GM23338 (cell line): ENCODE results near the gene AK4. TPM values are rescaled to one million over a fixed set of nuclear protein-coding genes. Genes with fewer than 3 reads are reported as not detected.

Experiments
- ATAC-seq: fragments of 200-7000 bp; cut with Tn5 transposase; 3 replicates; pipeline ENCODE4 v1.9.1; 2020
- DNase-seq: peaks from one replicate; pipeline ENCODE4 v3.0.0-alpha.2; 2015; ENCODE audit warnings: low spot score
- H2AFZ ChIP-seq: fragments of 200-600 bp; sonication (generic); 2 replicates; pipeline ENCODE4 v1.8.0; 2016; ENCODE audit warnings: antibody characterized with exemption, mild to moderate bottlenecking, moderate library complexity
- H3F3A ChIP-seq: fragments of 200-600 bp; sonication (generic); replicated peaks from 2 replicates; pipeline ENCODE4 v1.8.0; 2017; ENCODE audit warnings: antibody characterized with exemption, mixed run types, low read depth
- H3K27ac ChIP-seq: fragments of 200-600 bp; sonication (generic); 2 replicates; pipeline ENCODE4 v1.6.1; 2016; ENCODE audit warnings: low read depth
- H3K27me3 ChIP-seq: fragments of 200-600 bp; sonication (generic); 2 replicates; pipeline ENCODE4 v1.8.0; 2016; ENCODE audit warnings: mild to moderate bottlenecking, mixed run types, moderate library complexity; ENCODE audit not compliant: insufficient read depth
- H3K36me3 ChIP-seq: fragments of 200-600 bp; sonication (generic); 2 replicates; pipeline ENCODE4 v1.8.0; 2016; ENCODE audit warnings: mild to moderate bottlenecking; ENCODE audit not compliant: insufficient read depth
- H3K4me1 ChIP-seq: fragments of 200-600 bp; sonication (generic); 2 replicates; pipeline ENCODE4 v1.8.0; 2016; ENCODE audit warnings: mild to moderate bottlenecking, moderate library complexity; ENCODE audit not compliant: insufficient read depth
- H3K4me2 ChIP-seq: fragments of 200-600 bp; sonication (generic); 2 replicates; pipeline ENCODE4 v1.7.1; 2017; ENCODE audit warnings: mixed run types
- H3K4me3 ChIP-seq: fragments of 200-600 bp; sonication (generic); 2 replicates; pipeline ENCODE4 v1.6.1; 2016; ENCODE audit warnings: mixed run types
- H3K79me2 ChIP-seq: fragments of 200-600 bp; sonication (generic); replicated peaks from 2 replicates; pipeline ENCODE4 v1.8.0; 2017; ENCODE audit warnings: mild to moderate bottlenecking; ENCODE audit not compliant: insufficient read depth
- H3K9me2 ChIP-seq: fragments of 200-600 bp; sonication (generic); 2 replicates; pipeline ENCODE4 v1.8.0; 2017; ENCODE audit not compliant: insufficient read depth
- H4K20me1 ChIP-seq: fragments of 200-600 bp; sonication (generic); replicated peaks from 2 replicates; pipeline ENCODE4 v1.8.0; 2017; ENCODE audit warnings: mild to moderate bottlenecking; ENCODE audit not compliant: insufficient read depth
- H3K27ac Mint-ChIP-seq: 2 replicates; pipeline ENCODE4 v1.8.0; 2020; ENCODE audit warnings: inconsistent platforms, mild to moderate bottlenecking, moderate library complexity, mixed read lengths
- H3K27me3 Mint-ChIP-seq: 3 replicates; pipeline ENCODE4 v1.8.0; 2022; ENCODE audit warnings: low read depth, mild to moderate bottlenecking, moderate library complexity, mixed read lengths, inconsistent platforms; ENCODE audit not compliant: insufficient read depth, poor library complexity
- H3K36me3 Mint-ChIP-seq: 3 replicates; pipeline ENCODE4 v1.8.0; 2021; ENCODE audit warnings: low read depth, mild to moderate bottlenecking, inconsistent platforms, moderate library complexity, mixed read lengths
- H3K4me1 Mint-ChIP-seq: 3 replicates; pipeline ENCODE4 v1.8.0; 2020; ENCODE audit warnings: mild to moderate bottlenecking, inconsistent platforms, mixed read lengths
- H3K4me3 Mint-ChIP-seq: 3 replicates; pipeline ENCODE4 v1.8.0; 2021; ENCODE audit warnings: moderate library complexity, mild to moderate bottlenecking, inconsistent platforms, mixed read lengths
- H3K9me3 Mint-ChIP-seq: 3 replicates; pipeline ENCODE4 v1.8.0; 2020; ENCODE audit warnings: moderate library complexity, mild to moderate bottlenecking, inconsistent platforms, mixed read lengths
- CREB1 ChIP-seq: fragments of 250-450 bp; sonication (Bioruptor Pico); IDR thresholded peaks from 2 replicates; pipeline ENCODE4 v1.5.0; 2020; ENCODE audit warnings: low read depth, mild to moderate bottlenecking, moderate library complexity
- EZH2 ChIP-seq: fragments of 200-600 bp; sonication (generic); IDR thresholded peaks from one replicate; pipeline ENCODE4 v1.8.0; 2017; ENCODE audit warnings: antibody characterized with exemption, mild to moderate bottlenecking, low read depth; ENCODE audit not compliant: unreplicated experiment
- EZH2phosphoT487 ChIP-seq: fragments of 200-600 bp; sonication (generic); IDR thresholded peaks from one replicate; pipeline ENCODE4 v1.8.1; 2018; ENCODE audit warnings: antibody characterized with exemption; ENCODE audit not compliant: unreplicated experiment
- JUNB ChIP-seq: IDR thresholded peaks from one replicate; pipeline ENCODE4 v1.6.1; 2016; ENCODE audit warnings: antibody characterized with exemption; ENCODE audit not compliant: unreplicated experiment
- NANOG ChIP-seq: IDR thresholded peaks from 2 replicates; pipeline ENCODE4 v1.6.1; 2016; ENCODE audit warnings: antibody characterized with exemption, borderline replicate concordance
- POLR2AphosphoS5 ChIP-seq: IDR thresholded peaks from 2 replicates; pipeline ENCODE4 v1.6.1; 2016; ENCODE audit warnings: antibody characterized with exemption, low read depth
- STAT1 ChIP-seq: IDR thresholded peaks from one replicate; pipeline ENCODE4 v1.6.1; 2016; ENCODE audit warnings: antibody characterized with exemption; ENCODE audit not compliant: unreplicated experiment
- ZNF114 ChIP-seq: fragments of 250-450 bp; sonication (Bioruptor Pico); IDR thresholded peaks from 2 replicates; pipeline ENCODE4 v1.5.0; 2020; ENCODE audit warnings: mild to moderate bottlenecking, moderate library complexity
- ZNF331 ChIP-seq: fragments of 250-450 bp; sonication (Bioruptor Pico); IDR thresholded peaks from 2 replicates; pipeline ENCODE4 v1.5.0; 2020; ENCODE audit warnings: low read depth, mild to moderate bottlenecking, moderate library complexity
- polyA plus RNA-seq: library from polyadenylated mRNA; unstranded; fragments of >200 nt; fragmentation: Nextera tagmentation; extraction: Ambion mirVana; gene quantifications from 2 replicates; pipeline ENCODE4 v1.2.1, GENCODE V29; 2016
- total RNA-seq: library from RNA; depleted of rRNA; stranded (reverse); fragments of >200 nt; shearing (Covaris generic); gene quantifications from 2 replicates; pipeline ENCODE4 v1.2.3, GENCODE V29; 2014
- TF ChIP-seq, protein P1 (sequence below): IDR thresholded peaks from 2 replicates; pipeline ENCODE4 v1.6.1; 2016; ENCODE audit warnings: antibody characterized with exemption
- TF ChIP-seq, protein P2 (sequence below): IDR thresholded peaks from one replicate; pipeline ENCODE4 v1.6.1; 2018; ENCODE audit warnings: antibody characterized with exemption; ENCODE audit not compliant: unreplicated experiment
- TF ChIP-seq, protein P3 (sequence below): fragments of 250-450 bp; sonication (Bioruptor Pico); IDR thresholded peaks from 2 replicates; pipeline ENCODE4 v1.5.0; 2020; ENCODE audit warnings: mild to moderate bottlenecking, moderate library complexity
- TF ChIP-seq, protein P4 (sequence below), 2 experiments: fragments of 200-600 bp in 1 of 2; sonication (generic) in 1 of 2; conservative IDR thresholded peaks; 2 replicates each; pipeline versions ENCODE4 v1.5.1 to v1.6.1; 2016 to 2017; ENCODE audit warnings: antibody characterized with exemption in 2 of 2, low read depth in 2 of 2, mild to moderate bottlenecking in 2 of 2, moderate library complexity in 1 of 2

The AK4 gene
- total and polyA plus RNA-seq, 2 experiments from 2014 or later: 123 to 127 TPM

DNA sequence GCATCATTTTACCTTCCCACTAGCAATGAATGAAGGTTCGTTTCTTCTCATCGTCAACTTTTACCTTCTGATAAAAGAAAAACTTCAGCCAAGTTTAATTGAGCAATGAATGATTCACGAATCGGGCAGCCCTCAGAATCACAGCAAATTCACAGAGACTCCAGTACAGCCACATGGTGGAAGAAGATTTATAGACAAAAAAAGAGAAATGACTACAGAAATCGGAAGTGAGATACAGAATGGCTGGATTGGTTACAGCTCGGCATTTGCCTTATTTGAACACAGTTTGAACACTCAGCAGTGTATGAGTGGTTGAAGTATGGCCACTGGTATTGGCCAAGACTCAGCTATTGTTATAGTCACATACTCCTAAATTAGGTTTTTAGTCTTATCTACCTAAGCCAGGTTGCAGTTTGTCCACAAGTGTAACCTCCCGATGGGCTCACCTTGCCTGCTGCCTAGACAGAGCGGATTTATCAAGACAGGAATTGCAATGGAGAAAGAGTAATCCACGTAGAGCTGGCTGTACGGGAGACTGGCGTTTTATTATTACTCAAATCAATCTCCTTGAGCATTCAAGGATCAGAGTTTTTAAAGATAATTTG, 15.3 kb downstream of the AK4 start:
- peaks cover 77% of the 10 kb centered on the region for H3K4me1 ChIP-seq
- no peaks in the 10 kb centered on the region for H3K9me2 ChIP-seq
- no peak overlapping the region for H2AFZ ChIP-seq
- peaks cover 76% of the 10 kb centered on the region for H3K4me1 Mint-ChIP-seq
- 0 out of 2 replicates have a peak, but pooled peaks cover 5% of the 10 kb centered on the region for H4K20me1 ChIP-seq
- no peaks in the 10 kb centered on the region for H3K9me3 Mint-ChIP-seq
- peaks cover 2% of the 10 kb centered on the region; the same call in 1 of the 3 replicates for H3K36me3 Mint-ChIP-seq
- ATAC-seq (no peak), DNase-seq (no peak)
- peak overlapping the region; percentile 27; the same call in 1 of the 2 replicates for H3K4me2 ChIP-seq
- TF ChIP-seq ZNF331 (CRISPR knock-in tag) (no peak), CREB1 (CRISPR knock-in tag) (no peak), STAT1 (no peak), ZNF114 (no peak), POLR2AphosphoS5 (no peak), EZH2 (no peak), EZH2phosphoT487 (no peak), NANOG (no peak), JUNB (no peak)
- TF ChIP-seq, protein P1, sequence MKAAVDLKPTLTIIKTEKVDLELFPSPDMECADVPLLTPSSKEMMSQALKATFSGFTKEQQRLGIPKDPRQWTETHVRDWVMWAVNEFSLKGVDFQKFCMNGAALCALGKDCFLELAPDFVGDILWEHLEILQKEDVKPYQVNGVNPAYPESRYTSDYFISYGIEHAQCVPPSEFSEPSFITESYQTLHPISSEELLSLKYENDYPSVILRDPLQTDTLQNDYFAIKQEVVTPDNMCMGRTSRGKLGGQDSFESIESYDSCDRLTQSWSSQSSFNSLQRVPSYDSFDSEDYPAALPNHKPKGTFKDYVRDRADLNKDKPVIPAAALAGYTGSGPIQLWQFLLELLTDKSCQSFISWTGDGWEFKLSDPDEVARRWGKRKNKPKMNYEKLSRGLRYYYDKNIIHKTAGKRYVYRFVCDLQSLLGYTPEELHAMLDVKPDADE: no peak
- TF ChIP-seq, protein P2, sequence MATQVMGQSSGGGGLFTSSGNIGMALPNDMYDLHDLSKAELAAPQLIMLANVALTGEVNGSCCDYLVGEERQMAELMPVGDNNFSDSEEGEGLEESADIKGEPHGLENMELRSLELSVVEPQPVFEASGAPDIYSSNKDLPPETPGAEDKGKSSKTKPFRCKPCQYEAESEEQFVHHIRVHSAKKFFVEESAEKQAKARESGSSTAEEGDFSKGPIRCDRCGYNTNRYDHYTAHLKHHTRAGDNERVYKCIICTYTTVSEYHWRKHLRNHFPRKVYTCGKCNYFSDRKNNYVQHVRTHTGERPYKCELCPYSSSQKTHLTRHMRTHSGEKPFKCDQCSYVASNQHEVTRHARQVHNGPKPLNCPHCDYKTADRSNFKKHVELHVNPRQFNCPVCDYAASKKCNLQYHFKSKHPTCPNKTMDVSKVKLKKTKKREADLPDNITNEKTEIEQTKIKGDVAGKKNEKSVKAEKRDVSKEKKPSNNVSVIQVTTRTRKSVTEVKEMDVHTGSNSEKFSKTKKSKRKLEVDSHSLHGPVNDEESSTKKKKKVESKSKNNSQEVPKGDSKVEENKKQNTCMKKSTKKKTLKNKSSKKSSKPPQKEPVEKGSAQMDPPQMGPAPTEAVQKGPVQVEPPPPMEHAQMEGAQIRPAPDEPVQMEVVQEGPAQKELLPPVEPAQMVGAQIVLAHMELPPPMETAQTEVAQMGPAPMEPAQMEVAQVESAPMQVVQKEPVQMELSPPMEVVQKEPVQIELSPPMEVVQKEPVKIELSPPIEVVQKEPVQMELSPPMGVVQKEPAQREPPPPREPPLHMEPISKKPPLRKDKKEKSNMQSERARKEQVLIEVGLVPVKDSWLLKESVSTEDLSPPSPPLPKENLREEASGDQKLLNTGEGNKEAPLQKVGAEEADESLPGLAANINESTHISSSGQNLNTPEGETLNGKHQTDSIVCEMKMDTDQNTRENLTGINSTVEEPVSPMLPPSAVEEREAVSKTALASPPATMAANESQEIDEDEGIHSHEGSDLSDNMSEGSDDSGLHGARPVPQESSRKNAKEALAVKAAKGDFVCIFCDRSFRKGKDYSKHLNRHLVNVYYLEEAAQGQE: no peak
- TF ChIP-seq, protein P3, sequence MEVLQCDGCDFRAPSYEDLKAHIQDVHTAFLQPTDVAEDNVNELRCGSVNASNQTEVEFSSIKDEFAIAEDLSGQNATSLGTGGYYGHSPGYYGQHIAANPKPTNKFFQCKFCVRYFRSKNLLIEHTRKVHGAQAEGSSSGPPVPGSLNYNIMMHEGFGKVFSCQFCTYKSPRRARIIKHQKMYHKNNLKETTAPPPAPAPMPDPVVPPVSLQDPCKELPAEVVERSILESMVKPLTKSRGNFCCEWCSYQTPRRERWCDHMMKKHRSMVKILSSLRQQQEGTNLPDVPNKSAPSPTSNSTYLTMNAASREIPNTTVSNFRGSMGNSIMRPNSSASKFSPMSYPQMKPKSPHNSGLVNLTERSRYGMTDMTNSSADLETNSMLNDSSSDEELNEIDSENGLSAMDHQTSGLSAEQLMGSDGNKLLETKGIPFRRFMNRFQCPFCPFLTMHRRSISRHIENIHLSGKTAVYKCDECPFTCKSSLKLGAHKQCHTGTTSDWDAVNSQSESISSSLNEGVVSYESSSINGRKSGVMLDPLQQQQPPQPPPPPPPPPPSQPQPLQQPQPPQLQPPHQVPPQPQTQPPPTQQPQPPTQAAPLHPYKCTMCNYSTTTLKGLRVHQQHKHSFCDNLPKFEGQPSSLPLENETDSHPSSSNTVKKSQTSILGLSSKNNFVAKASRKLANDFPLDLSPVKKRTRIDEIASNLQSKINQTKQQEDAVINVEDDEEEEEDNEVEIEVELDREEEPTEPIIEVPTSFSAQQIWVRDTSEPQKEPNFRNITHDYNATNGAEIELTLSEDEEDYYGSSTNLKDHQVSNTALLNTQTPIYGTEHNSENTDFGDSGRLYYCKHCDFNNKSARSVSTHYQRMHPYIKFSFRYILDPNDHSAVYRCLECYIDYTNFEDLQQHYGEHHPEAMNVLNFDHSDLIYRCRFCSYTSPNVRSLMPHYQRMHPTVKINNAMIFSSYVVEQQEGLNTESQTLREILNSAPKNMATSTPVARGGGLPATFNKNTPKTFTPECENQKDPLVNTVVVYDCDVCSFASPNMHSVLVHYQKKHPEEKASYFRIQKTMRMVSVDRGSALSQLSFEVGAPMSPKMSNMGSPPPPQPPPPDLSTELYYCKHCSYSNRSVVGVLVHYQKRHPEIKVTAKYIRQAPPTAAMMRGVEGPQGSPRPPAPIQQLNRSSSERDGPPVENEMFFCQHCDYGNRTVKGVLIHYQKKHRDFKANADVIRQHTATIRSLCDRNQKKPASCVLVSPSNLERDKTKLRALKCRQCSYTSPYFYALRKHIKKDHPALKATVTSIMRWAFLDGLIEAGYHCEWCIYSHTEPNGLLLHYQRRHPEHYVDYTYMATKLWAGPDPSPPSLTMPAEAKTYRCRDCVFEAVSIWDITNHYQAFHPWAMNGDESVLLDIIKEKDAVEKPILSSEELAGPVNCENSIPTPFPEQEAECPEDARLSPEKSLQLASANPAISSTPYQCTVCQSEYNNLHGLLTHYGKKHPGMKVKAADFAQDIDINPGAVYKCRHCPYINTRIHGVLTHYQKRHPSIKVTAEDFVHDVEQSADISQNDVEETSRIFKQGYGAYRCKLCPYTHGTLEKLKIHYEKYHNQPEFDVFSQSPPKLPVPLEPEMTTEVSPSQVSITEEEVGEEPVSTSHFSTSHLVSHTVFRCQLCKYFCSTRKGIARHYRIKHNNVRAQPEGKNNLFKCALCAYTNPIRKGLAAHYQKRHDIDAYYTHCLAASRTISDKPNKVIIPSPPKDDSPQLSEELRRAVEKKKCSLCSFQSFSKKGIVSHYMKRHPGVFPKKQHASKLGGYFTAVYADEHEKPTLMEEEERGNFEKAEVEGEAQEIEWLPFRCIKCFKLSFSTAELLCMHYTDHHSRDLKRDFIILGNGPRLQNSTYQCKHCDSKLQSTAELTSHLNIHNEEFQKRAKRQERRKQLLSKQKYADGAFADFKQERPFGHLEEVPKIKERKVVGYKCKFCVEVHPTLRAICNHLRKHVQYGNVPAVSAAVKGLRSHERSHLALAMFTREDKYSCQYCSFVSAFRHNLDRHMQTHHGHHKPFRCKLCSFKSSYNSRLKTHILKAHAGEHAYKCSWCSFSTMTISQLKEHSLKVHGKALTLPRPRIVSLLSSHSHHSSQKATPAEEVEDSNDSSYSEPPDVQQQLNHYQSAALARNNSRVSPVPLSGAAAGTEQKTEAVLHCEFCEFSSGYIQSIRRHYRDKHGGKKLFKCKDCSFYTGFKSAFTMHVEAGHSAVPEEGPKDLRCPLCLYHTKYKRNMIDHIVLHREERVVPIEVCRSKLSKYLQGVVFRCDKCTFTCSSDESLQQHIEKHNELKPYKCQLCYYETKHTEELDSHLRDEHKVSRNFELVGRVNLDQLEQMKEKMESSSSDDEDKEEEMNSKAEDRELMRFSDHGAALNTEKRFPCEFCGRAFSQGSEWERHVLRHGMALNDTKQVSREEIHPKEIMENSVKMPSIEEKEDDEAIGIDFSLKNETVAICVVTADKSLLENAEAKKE (CRISPR knock-in tag): no peak
- TF ChIP-seq, protein P4, sequence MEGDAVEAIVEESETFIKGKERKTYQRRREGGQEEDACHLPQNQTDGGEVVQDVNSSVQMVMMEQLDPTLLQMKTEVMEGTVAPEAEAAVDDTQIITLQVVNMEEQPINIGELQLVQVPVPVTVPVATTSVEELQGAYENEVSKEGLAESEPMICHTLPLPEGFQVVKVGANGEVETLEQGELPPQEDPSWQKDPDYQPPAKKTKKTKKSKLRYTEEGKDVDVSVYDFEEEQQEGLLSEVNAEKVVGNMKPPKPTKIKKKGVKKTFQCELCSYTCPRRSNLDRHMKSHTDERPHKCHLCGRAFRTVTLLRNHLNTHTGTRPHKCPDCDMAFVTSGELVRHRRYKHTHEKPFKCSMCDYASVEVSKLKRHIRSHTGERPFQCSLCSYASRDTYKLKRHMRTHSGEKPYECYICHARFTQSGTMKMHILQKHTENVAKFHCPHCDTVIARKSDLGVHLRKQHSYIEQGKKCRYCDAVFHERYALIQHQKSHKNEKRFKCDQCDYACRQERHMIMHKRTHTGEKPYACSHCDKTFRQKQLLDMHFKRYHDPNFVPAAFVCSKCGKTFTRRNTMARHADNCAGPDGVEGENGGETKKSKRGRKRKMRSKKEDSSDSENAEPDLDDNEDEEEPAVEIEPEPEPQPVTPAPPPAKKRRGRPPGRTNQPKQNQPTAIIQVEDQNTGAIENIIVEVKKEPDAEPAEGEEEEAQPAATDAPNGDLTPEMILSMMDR (conservative IDR thresholded peaks at IDR 0.05; ENCODE audit: low read depth in 2 of 2): no peak
- no peaks in the 10 kb centered on the region for H3F3A ChIP-seq
- no peaks in the 10 kb centered on the region for H3K36me3 ChIP-seq
- H3K27ac ChIP-seq: no peak overlapping the region
- no peaks in the 10 kb centered on the region for H3K27me3 Mint-ChIP-seq
- no peak overlapping the region for H3K4me3 Mint-ChIP-seq
- peaks cover 100% of the 10 kb centered on the region for H3K79me2 ChIP-seq
- H3K4me3 ChIP-seq: no peak overlapping the region
- H3K27me3 ChIP-seq: no peaks in the 10 kb centered on the region
- peak overlapping the region; percentile 3; the same call in 1 of the 2 replicates for H3K27ac Mint-ChIP-seq
